ENCODE data around the gene ORC4. TPM values are rescaled to one million over a fixed set of nuclear protein-coding genes. Genes with fewer than 3 reads are reported as not detected.

ORC4 gene
- total RNA-seq, 3 donors from 2014 or later = 33.3 to 49.9 (median 41.6) TPM

- TF ChIP-seq, protein P1, sequence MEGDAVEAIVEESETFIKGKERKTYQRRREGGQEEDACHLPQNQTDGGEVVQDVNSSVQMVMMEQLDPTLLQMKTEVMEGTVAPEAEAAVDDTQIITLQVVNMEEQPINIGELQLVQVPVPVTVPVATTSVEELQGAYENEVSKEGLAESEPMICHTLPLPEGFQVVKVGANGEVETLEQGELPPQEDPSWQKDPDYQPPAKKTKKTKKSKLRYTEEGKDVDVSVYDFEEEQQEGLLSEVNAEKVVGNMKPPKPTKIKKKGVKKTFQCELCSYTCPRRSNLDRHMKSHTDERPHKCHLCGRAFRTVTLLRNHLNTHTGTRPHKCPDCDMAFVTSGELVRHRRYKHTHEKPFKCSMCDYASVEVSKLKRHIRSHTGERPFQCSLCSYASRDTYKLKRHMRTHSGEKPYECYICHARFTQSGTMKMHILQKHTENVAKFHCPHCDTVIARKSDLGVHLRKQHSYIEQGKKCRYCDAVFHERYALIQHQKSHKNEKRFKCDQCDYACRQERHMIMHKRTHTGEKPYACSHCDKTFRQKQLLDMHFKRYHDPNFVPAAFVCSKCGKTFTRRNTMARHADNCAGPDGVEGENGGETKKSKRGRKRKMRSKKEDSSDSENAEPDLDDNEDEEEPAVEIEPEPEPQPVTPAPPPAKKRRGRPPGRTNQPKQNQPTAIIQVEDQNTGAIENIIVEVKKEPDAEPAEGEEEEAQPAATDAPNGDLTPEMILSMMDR (IDR thresholded peaks at IDR 0.05) = no peak
- no peaks in the 10 kb centered on the region for H3K4me1 ChIP-seq (ENCODE audit: low read depth)
- no peaks in the 10 kb centered on the region for H3K36me3 ChIP-seq (ENCODE audit: low read depth)
- no peaks in the 10 kb centered on the region for H3K9me3 ChIP-seq
- no peak overlapping the region for H3K4me3 ChIP-seq
- DNase-seq = no peak
- intact Hi-C loops (cut with DNase I, micrococcal nuclease) = no loop called here
- no peak for ATAC-seq
These were observed 52.0 kb downstream of the ORC4 start for GRCh38 chr2:147968571-147968970.

- no peaks in the 10 kb centered on the region for H3K36me3 ChIP-seq (ENCODE audit: low read depth)
- ATAC-seq = no peak
- H3K4me3 ChIP-seq = no peak overlapping the region
- TF ChIP-seq, protein P1 (IDR thresholded peaks at IDR 0.05) = no peak
- intact Hi-C loops (cut with DNase I, micrococcal nuclease) = no loop called here
- H3K4me1 ChIP-seq (ENCODE audit: low read depth) = no peaks in the 10 kb centered on the region
- no peaks in the 10 kb centered on the region for H3K9me3 ChIP-seq
- DNase-seq = no peak
These were observed 68.4 kb downstream of the ORC4 start for GRCh38 chr2:147952118-147952517.

DNA sequence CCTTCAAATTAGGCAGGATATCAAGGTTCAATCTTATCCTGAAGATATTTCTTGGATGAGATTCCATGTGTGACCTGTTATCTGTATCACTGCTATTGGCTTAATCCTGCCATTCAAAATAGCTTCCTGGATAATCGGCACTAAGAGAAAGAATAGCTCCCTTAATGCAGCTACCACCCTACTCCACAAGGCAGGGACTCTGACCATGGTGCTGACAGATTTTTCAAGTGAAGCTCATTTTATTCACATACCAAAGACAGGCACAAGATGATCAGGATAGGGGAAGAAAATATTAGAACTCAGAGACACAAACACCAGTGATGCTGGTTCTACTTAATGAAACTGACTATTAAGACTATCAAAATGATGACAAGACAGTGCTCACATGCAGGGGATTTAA, 74.9 kb downstream of the ORC4 start:
- no peak for DNase-seq
- no peaks in the 10 kb centered on the region for H3K9me3 ChIP-seq
- intact Hi-C loops (cut with DNase I, micrococcal nuclease) = no loop called here
- H3K4me3 ChIP-seq = no peak overlapping the region
- no peak for ATAC-seq
- H3K4me1 ChIP-seq (ENCODE audit: low read depth) = no peaks in the 10 kb centered on the region
- no peaks in the 10 kb centered on the region for H3K36me3 ChIP-seq (ENCODE audit: low read depth)
- TF ChIP-seq, protein P1 (IDR thresholded peaks at IDR 0.05) = no peak

DNA sequence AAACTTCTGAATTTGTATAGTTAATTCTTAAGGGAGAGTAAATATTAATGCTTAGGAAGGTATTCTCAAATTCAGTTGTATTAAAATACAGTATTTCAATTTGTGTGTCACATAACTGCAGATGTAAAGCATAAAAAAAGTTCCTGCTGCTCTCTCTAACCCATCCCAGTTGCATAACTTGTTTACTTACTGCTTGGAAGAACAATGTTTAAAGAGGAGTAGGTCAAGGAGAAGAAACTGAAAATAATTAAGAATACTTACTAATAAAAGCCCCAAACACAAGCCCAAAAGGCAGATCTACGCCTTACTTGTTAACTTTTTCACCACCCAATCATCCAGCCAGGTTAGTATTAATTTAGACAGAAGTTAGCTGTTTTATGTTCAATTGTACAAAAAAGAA, 81.2 kb downstream of the ORC4 start:
- Histone ChIP-seq H3K9me3 (no peaks in the 10 kb centered on the region), H3K4me3 (no peak overlapping the region), H3K4me1 (ENCODE audit: low read depth) (no peaks in the 10 kb centered on the region), H3K36me3 (ENCODE audit: low read depth) (no peaks in the 10 kb centered on the region)
- intact Hi-C loops (cut with DNase I, micrococcal nuclease) = loop anchor here (5.0 kb wide), 2 partner anchors 568 to 1053 kb away; no protein-coding TSS in a partner anchor
- no peak for ATAC-seq
- TF ChIP-seq, protein P1 (IDR thresholded peaks at IDR 0.05) = no peak
- no peak for DNase-seq

GRCh38 chr2:147937744-147938349, 82.7 kb downstream of the ORC4 start:
- peak; percentile 80 for ATAC-seq
- Histone ChIP-seq H3K9me3 (no peaks in the 10 kb centered on the region), H3K4me1 (ENCODE audit: low read depth) (no peaks in the 10 kb centered on the region), H3K4me3 (no peak overlapping the region), H3K36me3 (ENCODE audit: low read depth) (no peaks in the 10 kb centered on the region)
- intact Hi-C loops (cut with DNase I, micrococcal nuclease) = loop anchor here (5.0 kb wide), 2 partner anchors 569 to 1054 kb away; no protein-coding TSS in a partner anchor
- DNase-seq = no peak
- TF ChIP-seq, protein P1 (IDR thresholded peaks at IDR 0.05) = peak; percentile 67

Data from mucosa of descending colon (tissue), 3 donors.